T1000 (cell line): ENCODE results near the gene CT55.
"Not testable (repeated sequence)": the region's sequence is repeated elsewhere in the genome, so short reads cannot be mapped to it uniquely, and the experiment has no call there.

Experiments
- DNase-seq: peaks from one replicate; lab custom pipeline; 2025; ENCODE audit warnings: mixed read lengths; lab: John Stamatoyannopoulos, UW

The CT55 gene

DNA sequence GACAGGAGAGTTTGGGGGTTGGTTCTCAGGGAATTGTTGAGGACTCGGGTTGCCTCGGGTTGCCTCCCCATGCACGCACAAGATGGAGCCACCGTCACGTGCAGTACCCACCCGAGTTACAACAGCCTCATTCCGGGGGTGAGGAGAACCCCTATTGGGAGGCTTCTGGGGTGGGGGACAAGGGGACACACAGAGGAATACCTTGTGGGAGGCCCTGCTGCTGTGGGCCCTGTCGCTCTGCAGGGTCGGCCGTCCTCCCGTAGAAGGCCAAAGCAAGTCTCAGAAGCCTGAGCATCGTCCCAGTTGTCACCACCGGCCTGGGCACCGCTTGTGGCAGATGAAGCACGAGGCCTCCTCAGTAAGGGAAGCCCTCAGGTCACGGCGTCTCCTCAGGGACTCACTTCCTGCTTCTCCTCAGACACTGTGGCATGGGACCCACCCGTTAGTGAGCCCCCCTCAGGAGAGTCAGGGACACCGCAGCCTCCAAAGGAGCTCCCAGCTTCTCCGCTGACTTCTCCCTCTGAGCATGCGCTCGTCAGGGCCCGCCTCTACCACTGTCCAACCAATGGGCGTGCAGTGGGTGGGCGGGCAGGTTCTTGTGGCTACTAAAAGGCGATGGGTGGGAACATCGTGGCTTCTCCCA, at the start of gene CT55:
CT55 (minus strand) TSS at position 522 of the 643 bp plus-strand sequence; CDS start at position 295, 227 bp downstream.
- DNase-seq = no peak

GRCh38 chrX:135213200-135213844, 42.1 kb upstream of the CT55 start:
- no peak for DNase-seq

DNA sequence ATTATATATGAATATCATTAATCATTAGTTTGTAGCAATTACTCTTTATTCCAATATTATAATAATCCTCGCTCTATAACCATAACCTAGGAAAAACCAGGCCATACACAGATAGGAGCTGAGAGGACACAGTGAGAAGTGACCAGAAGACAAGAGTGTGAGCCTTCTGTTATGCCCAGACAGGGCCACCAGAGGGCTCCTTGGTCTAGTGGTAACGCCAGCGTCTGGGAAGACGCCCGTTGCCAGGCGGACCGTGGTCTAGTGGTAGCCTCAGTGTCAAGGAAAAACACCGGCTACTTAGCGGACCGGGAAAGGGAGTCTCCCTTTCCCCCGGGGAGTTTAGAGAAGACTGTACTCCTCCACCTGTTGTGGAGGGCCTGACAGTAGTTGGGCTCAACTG, 35.2 kb upstream of the CT55 start:
- not testable (repeated sequence) for DNase-seq

DNA sequence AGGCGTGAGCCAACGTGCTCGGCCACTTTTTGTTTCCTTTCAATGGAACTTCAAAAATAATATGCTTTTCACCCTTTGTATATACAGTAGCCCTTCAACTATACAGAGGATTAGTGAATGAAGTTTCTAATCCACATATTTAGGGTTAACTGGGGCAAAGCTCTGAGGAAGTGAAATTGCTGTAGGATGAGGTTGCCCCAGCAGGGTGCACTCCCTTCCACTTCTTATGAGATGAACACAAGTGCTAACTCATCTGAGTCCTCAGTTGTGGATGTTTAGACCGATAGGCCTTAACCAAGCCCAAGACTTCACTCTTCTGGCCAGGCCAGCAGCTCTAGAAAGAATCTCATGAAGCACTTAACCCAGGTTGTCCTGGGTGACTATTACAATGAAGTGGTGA, 29.1 kb upstream of the CT55 start:
- no peak for DNase-seq

- no peak for DNase-seq
Measured at GRCh38 chrX:135194684-135195083, 23.5 kb upstream of the CT55 start.

DNA sequence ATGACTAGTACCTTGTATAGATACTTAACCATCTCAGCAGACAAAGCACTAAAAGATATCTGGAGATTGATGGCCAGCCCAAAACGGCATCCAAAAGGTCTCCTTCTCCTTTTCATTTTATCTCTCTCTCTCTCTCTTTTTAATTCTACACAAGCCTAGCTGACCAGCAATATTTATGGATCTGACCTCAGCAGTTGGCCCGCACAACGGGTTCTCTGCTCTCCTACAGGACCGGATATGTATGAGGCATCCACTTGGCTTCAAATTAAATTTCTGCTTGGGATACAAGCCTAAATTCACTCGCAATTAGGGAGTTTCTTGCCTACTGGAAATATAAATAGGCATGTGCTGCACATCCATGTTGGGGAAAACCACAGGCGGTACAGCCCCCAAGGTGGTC, 22.5 kb upstream of the CT55 start:
- no peak for DNase-seq

GRCh38 chrX:135191838-135192237, 20.6 kb upstream of the CT55 start:
- no peak for DNase-seq

DNA sequence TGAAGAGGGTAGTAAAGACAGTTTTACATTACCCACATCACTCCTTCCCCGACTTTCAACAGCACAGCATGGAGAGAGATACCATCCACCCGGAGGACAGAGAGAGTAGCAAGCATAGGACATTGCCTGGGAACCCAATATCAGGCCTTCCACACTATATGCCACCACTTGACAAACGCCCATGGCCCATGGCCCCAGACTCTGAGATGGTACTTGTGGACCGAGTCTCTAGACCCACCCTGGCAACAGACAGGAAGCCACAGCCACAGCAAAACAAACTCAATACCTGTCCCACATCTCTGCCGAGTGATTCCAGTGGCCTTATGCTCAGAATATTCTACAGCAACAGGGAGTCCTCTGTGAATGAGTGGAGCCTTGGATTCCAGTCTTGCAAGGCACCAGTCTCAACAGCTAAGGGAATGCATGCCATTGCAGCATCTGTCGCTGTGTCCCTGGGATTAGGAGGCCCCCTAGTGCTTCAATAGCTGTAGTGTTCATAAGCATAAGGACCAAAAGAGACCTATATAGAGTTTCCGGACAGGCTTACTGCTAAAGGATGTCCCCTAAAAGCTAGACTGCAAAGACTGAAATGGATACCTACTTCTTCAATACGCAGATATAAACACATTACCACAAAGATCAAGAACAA, 14.7 kb upstream of the CT55 start:
- DNase-seq = no peak

- no peak for DNase-seq
Measured at GRCh38 chrX:135178636-135179035, 7.4 kb upstream of the CT55 start.

GRCh38 chrX:135170468-135170867, 730 bp downstream of the CT55 start:
- no peak for DNase-seq

DNA sequence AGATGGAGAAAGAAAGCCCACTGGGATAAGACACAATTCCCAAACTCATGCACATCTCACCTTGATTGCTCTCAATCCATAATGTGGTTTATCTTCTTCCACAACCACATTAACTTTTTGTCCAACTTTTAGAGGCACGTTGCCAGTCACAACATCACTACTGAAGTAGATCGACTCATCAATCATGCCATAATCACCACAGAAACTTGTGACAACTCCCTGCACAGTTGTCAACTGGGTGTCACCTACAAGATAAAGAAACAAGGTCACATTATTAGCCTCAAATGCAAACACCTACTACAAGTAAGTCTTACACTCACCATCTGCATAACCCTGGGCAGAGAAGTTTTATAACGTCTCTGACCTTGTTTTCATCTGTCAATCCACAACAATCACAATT, 1.7 kb downstream of the CT55 start:
- DNase-seq = not testable (repeated sequence)

- no peak for DNase-seq
Measured at GRCh38 chrX:135168486-135168885, 2.7 kb downstream of the CT55 start.

- DNase-seq = not testable (repeated sequence)
Measured at GRCh38 chrX:135154688-135155087, 16.5 kb downstream of the CT55 start.

- not testable (repeated sequence) for DNase-seq
Measured at GRCh38 chrX:135126145-135126544, 45.1 kb downstream of the CT55 start.

DNA sequence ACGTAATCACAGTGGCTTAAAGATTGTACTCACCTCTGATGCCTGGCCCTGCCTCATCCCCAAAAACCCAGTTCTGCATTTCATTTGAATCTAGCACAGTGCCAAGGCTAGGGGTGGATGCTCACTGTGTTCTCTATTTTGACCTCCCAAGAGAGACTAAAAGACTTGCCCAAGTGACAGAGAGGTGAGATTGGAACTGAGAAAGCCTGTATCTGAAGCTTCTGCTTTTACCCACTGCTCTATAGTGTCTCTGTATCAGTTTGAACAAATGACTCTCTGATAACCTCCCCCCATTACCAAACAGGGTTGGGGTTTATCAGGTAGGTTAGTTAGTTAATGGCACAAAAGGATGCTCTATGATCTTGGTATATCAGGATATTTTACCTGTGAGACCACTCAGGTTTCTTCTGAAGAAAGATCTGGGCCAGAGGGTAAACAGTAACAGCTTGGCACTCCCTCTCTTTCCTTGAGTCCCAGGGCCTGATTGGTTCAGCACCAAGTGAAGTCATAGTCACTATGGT, 51.1 kb downstream of the CT55 start, which contains the start of gene ETDB:
ETDB (minus strand) TSS at position 471 of the 521 bp plus-strand sequence. CDS start 1,265 bp downstream, outside the sequence.
- DNase-seq = not testable (repeated sequence)

GRCh38 chrX:135116064-135116463, 55.1 kb downstream of the CT55 start:
- not testable (repeated sequence) for DNase-seq

GRCh38 chrX:135114392-135114791, 56.8 kb downstream of the CT55 start:
- no peak for DNase-seq

DNA sequence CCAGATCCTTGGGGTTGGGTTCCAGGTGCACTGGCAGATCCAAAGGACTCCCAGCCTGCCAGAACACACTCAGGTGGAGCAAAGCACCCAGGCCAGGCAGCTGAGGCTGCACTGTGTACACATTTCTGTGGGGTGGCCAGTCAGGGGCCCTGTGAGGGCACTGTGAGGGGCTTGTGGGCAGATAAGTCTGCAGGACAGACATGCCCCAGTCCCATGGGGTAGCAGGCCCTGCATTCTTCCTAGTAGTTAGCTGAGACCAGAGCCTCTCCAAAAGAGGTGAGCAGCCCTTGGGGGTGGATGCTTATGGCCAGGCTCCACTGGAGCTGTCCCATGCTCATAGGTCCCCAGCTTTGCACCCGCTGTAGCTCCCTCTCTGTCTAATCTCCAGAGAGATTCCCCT, 58.5 kb downstream of the CT55 start:
- DNase-seq = no peak

DNA sequence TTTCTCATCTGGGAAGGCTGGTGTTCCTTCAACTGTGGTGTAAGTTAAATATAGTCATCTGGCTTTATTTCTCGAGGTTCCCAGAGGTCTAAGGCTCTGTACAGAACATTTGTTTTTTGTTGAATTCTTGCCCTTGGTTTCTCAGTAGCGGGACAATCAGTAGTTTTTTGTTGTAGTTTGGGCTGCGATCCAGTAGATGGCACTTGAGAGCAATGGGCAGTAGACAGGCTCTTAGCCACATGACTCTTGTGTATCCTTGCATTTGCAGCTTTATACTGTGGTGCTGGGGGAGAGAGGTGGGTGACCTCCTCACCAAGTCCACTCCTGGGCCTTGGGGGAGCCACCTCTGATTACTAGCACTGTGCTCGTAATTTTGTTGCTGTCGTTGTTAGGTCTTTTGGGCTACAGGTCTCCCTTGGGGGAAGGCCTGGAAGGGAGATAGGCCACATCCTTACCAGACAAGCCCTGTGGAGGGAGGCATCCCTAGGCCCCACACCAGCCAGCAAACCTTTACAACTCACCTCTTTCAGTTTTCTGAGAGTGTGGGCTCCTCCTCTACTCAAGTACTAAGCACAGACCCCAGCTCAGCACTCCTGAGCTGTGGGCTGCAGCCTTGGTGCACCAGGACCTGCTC, 59.0 kb downstream of the CT55 start:
- no peak for DNase-seq

- no peak for DNase-seq
Measured at GRCh38 chrX:135109554-135109953, 61.6 kb downstream of the CT55 start.
